ENCODE results near the gene FXYD1.

DNA sequence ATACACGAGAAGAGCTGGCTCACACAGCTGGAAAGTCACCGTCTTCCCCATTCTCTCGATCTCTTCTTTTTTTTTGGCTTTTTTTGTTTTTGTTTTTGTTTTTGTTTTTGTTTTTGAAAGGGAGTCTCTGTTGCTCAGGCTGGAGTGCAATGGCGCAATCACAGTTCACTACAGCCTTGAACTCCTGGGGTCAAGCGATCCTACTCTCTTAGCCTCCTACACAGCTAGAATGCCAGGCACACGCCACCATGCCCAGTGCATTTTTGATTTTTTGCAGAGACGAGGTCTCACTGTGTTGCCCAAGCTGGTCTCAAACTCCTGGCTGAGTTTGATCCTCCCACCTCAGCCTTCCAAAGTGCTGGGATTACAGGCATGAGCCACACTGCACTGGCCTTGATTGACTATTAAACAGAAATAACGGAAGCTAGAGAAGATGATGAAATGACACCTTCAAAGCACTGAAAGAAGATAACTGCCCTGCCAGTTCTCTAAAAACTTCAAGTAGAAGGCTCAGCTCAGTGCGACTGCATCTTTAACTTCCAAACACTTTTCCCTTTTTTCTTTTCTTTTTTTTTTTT, 19.0 kb upstream of the FXYD1 start:
- no peak for TF ChIP-seq EZH2 (IDR thresholded peaks at IDR 0.05; ENCODE audit: insufficient read depth, low read length)
- no peak for TF ChIP-seq CTCF (IDR thresholded peaks at IDR 0.05; ENCODE audit: insufficient read depth, low read depth, low read length)
